Activated T-cell treated with anti-CD3 and anti-CD28 coated beads, Interleukin-2, amount 50 U/mL, for 48 hours (primary cell): ENCODE data around the gene PDE11A.
"Not testable (repeated sequence)": the region's sequence is repeated elsewhere in the genome, so short reads cannot be mapped to it uniquely, and the experiment has no call there.

Experiments used
- DNase-seq, 2 experiments: peaks; one replicate each; pipeline ENCODE4 v3.0.0-alpha.2; 2020

Gene PDE11A

DNA sequence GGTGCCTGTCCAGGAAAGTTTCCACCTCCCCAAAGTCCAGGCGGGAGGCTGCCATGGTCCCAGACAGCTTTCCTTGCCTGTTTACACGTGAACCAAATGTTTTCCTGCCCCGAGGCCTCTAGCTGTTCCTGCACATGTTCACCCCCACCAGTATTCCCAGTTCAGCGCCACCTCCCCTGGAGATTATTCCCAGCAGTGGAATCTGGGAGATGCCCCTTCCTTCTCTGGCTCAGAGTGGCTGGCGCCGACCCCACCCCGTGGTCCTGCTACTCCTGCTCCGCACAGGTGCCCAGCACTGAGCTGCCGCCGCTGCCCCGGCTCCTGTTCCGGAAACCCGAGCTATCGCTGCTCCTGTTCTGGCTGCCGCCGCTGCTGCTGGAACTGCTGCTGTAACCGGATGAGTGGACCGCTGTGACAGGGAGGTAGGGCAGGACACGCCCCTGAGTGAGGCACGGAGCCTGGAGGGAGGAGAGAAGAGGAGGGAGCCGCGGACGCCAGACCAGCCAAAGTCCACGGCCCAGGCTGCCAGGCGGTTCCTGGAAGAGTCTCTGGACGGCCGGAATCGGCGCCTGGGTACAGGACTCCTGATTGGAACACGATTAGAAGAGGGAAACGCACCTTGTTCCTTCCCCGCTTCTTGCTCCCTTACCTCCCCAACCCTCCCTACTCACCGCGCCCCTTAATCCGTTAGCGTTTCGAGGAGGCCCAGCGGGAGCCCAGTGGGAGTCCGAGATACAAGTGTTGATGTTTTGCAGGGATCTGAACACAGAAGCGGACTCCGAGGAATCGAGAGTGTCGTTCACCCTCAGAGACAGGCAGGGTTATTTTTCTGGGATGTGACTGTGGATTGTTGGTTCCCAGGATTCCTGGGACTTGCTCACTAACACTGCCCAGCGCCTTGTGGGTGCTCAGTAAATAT lies at the start of gene PDE11A:
Gene PDE11A, minus strand, starts transcription at position 395 of the 919 bp plus-strand sequence. Its CDS starts 340 bp downstream, at position 55.
- DNase-seq: peak; percentile 58 to 68

DNA sequence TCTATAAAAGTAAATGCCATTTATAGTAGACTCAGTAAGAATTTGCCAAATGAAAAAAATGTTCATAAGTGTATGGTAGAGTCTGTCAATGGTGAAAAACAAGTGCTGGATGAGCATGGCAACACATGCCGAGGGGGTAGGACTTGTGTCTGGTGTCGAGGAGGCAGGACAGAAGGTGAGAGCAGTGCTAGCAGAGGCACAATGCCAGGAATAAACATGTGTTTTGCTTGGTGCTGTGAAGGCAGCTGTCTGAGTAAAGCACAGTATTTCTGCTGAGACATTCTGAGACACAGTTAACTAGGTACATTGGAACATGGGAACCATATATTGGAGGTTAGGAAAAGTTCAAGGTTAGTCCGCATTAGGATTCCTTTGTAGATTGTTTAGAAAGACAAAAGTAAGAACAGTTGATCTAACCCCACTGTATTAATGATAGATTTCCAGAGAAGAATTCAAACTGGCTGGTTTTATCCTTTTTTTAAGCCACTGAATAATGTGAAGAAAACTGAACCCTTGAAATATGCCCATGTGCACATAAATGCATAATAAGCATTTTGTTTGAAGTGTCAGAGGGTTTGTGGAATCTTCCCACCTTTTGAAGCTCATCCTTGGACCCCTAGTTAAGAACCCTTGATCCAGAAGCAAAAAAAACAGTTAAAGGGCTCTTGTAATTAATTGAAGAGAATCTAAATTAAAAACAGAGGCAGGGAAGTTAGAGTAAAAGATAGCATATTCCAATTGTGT lies 46.8 kb upstream of the PDE11A start:
- DNase-seq: no peak

DNA sequence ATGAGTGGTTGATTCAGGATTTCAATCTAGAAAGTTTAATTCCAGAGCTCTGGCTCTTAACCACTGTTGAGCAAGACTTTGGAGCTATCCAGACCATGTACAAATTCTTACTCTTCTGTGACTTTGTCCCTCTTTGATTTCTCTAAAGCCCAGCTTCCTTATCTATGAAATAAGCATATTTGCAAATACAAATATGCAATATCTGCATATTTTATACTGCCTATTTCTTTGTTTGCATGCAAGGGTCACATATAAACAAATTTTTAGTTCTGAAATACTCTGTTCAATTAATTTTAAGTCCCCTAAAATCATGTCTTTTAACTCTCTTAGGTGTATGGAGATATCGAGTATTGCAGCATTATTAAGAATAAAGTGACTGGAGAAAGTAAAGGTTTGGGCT lies 45.1 kb upstream of the PDE11A start:
- DNase-seq: no peak

DNA sequence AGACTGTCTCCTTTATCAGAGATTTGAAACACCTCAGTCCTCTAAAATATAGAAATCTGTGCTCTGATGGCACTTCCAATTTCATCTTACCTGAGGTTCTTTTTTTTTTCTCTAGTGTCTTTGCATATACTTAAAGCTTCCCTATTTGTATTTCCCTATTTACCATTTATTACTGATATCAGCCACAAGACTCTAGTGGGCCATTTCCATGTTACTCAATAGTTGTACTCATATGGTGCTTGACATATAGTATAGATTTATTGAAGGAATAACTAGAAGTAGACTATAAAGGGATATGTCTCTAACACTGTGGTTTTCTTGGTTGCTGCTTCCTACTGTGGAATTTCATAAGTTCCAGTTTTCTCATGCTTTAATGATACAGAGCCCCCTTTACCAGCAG lies 42.7 kb upstream of the PDE11A start:
- no peak for DNase-seq

DNA sequence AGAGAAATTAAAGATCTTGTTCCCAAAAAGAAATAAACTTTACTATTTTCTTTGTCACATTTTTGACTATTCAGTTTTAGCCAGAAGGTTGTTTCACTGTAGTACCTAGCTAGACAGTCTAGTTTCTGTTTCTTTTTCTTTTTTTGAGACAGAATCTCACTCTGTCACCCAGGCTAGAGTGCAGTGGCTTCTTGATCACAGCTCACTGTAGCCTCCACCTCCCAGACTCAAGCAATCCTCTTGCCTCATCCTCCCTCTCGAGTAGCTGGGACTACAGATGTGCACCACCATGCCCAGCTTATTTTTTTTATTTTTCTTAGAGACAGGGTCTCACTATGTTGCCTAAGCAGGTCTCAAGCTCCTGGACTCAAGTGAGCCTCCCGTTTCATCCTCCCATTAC lies 41.9 kb upstream of the PDE11A start:
- no peak for DNase-seq

DNA sequence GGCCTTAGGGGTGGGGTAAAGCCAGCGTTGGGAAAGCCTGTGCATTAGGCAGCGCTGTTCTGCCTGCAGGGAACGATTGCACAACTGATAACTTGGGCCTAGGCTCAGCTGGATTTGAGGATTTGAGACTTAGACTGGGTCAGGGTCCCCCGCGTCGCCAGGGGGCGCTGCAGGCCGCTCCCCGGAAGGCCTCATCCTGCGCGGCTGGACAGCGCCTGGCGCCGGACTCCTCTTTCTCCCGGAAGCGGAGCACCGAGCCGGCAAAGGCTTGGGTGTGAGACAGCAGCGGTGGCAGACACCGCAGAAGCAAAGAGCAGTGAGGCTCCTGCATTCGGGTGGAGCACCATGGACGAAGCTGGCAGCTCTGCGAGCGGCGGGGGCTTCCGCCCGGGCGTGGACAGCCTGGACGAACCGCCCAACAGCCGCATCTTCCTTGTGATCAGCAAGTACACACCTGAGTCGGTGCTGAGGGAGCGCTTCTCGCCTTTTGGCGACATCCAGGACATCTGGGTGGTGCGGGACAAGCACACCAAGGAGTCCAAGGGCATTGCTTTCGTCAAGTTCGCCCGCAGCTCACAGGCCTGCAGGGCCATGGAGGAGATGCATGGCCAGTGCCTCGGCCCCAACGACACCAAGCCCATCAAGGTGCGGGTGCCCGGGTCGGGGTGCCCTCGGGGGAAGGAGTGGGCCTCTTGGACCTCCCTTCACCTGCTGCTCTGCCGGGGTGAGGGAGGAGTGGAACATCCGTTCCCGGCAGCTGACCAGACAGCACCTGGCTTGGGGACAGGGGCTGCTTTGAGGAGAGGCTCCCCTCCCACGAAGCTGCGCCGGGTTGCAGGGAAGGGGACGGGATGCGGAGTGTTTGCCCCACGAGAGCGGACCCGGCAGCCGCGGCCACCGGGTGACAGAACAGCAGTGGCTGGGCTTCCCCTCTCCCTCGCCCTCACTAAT lies 39.9 kb upstream of the PDE11A start, which contains the start of gene RBM45:
Gene RBM45, plus strand, starts transcription at position 236 of the 951 bp plus-strand sequence. Its CDS starts 110 bp downstream, at position 346.
- DNase-seq: peak; percentile 90 to 91

DNA sequence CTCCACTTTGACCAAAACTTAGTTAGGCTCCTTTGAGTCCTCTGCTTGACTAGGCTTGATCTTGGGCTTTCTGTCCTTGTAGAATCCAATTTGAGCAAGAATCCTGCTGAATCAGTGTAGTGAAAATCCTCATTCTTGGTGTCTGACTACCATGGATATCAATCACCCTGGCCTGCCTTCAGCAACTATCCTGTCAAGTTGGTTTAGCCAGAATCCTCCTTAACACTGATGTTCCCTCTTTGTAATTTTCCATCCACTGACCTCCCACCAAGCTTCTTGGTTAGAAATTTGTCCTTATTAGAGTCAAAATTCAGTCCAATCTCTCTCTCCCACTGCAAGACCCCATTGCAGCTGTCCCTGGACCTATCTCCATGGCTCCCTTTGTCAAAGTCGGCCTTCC lies 39.2 kb upstream of the PDE11A start:
- no peak for DNase-seq

DNA sequence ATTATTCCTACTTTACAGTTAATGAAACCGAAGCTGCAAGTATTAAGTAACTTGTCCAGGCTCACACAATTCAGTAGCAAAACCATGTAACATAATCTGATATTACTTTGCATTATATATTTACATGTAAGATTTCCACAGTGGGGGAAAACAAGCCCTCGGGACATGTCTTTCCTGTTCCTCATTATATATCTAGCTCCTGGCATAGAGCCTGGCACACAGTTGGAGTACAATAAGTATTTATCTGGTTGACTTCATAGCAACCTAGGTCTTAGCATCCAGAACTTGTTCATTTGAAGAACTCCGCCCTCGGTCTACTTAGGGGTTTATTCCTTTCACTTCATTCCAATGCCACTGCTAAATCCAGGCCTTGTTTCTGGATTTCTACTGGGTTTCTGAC lies 38.1 kb upstream of the PDE11A start:
- DNase-seq: no peak

DNA sequence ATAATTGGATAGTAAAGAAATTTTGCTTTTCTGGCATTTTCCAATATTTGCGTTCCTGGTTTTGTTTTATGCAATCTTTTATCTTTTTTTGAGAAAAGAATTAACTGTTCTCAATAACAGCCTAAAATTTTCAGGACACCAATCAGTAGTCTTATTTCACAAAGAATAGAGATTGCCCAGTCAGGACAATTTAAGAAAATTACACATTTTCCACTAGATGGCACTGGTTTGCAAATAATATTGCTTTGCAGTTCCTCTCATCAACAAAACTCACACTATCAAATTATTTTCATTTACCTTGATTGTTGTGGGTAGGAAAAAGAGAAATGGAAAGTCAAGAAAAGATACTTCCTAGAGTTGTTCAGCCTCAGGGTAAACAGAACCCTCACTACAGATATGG lies 37.2 kb upstream of the PDE11A start:
- DNase-seq: no peak

DNA sequence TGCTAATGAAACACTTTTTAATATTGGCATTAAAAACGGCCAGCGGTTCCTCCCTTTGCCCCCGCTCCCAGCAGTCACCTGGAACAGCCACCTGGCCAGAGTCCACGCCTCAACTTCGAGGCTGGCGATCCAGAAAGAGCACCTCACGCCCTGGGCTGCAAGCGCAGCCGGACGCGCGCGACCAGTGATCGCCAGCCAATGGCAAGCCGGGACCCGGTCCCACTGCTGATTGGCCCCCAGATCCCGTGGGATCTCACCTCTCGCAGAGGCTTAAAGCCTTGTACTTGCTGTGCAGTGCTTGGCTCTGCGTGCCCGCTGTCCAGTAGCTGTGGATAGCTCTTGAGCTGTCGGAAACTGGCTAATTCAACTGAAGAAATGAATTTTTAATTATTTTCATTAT lies 35.6 kb upstream of the PDE11A start:
- DNase-seq: no peak

DNA sequence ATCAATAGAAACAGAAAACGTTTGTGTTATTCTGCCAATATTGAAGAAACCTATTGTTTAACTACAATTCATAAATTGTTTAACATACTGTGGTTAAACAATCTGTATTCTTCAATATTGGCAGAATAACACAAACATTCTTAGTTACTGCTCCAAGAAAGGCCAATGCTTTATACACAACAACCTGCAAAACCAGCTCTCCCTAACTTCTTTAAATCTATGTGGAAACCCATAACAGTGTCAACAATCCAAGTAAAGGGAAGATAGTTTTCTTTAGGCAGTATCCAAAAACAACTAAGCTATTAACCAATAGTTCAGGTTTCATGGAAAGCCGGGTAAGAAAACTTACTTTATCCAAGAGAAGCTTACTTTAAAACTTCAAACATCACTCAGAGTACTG lies 33.5 kb upstream of the PDE11A start:
- DNase-seq: no peak

DNA sequence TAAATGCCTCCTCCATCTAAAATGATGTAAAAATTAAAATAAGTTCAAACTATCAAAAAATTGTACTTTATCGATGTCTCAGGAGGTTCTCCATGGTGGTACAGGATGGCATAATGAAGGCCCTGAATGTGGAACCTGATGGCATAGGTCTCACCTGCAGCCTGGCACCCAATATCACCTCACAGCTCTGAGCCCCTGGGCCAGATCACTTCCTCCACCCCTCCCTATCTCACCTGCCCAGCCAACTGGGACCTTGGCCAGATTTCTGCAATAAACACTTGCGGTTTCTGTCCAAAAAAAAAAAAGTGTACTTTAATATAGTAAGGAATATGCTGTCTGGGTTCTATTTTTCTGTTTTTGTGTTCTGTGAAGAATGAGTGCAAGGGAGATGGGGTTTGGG lies 33.0 kb upstream of the PDE11A start:
- DNase-seq: no peak

DNA sequence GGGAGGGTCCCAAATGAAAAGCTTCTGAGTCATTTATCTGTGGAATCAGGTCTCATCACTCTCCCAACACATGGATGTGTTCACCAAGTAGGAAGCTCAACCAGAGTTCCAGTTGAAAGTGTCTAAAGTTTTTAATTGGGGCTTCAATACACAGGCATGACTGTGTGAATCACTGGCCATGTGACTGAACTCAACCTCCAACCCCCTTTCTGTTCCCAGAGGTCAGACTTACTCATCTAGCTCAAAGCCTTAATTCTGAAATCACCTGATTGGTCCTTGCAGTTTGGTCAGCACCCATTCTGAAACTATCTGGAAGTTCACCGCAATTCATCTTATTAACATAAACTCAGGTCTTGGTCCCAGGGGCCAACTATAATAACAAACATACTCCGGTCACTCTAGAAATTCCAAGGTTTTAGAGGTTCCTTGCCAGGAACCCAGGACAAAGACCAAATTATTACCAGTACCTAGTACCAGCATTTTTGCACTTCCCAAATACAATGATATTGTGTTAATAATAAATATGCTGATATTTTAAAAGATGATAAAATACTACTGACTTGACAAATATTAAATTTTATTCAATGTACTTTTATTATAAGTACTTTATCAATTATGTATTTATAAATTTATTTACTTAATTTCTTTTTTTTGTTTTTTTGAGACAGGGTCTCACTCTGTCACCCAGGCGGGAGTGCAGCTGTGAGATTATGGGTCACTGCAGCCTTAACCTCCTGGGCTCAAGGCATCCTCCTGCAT lies 28.9 kb upstream of the PDE11A start:
- no peak for DNase-seq

DNA sequence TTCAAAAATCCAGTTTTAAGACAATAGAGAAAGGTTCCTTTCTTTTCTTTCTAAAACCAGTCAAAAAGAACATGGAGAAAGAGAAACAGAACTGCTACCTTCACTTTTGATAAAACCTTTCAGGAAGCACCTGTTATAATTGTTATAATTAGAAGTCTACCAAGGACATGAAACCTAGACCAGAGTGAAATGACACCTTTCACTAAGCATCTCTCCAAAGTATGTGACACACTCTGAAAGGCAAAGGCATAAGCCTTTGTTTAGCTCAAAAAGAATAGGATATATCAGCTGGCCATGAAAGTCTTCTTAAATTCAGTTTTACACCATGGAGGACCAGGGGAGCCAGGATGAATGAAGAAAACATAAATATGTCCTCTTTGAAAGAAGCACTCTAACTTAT lies 20.9 kb upstream of the PDE11A start:
- DNase-seq: no peak

DNA sequence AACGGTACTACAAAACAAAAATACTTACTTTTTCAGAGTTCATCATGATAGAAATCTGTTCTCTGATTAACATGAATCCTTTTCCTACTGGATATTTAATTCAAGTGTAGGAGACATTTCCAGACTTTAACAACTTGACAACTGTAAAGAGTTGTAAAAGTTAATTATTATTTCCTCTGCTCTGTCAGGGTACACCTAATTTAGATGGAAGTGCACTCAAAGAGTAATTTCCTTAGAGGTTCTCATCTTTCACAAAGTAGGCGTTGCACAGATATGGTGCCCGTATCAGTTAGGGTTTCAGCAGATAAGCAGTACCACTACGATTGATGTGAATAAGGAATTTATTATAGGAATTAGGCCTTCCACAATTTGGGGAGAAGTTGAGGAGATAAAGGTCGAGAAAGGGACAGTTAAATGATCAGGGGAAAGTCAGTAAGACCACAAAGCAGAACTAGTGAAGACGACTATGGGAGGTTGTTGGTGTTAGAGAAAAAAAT lies 16.2 kb upstream of the PDE11A start:
- DNase-seq: no peak

DNA sequence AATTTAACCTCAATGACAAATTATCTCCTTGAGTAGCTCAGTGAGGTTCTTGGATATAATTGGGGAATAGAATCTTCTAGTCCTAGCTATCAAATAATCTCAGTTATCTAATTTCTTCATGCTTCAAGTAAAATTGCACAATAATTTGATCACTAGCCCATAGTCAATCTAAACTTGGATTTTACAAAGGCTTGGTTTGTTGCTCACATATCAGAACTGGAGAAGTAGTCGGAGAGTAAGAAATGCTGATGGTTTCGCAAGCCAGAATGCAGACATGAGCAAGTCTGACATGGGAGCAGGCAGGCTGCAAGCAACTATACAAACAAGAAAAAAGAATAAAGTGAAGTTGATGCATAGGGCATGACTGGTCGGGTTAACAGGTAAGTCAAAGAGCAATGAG lies 11.7 kb upstream of the PDE11A start:
- no peak for DNase-seq

DNA sequence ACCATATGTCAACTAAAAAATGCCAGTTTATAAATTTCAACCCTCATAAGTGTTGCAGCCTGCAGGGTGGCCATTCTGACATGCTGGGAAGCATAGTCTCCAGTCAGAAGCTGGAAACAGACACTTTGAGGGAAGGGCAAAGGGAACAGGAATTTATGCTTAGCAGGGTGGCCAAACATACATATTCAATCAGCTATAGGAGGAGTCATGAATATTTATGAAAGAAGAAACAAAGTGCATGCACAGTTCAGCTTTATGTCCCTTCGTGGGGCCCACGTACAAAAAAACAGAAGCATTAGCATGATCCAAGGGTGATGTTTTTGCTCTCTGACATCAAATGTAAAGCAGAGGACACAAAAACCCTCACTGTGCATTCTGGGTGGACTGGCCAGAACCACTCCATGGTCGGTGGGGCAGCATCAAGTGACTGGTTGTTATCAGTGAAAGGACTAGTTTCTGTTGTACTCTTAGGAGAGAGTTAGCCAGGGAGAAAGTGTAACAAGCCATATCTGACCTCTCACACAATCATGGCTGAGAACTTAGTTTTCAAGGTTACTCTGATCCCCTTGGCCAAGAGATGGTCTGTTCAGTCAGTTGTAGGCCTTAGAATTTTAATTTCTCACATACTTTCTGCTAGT lies 9.9 kb upstream of the PDE11A start:
- no peak for DNase-seq

DNA sequence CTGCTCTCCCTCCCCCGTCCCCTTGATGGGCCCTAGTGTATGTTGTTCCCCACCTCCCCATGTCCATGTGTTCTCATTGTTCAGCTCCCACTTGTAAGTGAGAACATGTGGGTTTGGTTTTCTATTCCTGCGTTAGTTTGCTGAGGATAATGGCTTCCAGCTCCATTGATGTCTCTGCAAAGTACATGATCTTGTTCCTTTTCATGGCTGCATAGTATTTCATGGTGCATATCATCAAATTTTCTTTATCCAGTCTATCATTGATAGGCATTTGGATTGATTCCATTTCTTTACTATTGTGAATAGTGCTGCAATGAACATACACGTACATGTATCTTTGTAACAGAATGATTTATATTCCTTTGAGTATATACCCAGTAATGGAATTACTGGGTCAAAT lies 6.7 kb upstream of the PDE11A start:
- DNase-seq: not testable (repeated sequence)

DNA sequence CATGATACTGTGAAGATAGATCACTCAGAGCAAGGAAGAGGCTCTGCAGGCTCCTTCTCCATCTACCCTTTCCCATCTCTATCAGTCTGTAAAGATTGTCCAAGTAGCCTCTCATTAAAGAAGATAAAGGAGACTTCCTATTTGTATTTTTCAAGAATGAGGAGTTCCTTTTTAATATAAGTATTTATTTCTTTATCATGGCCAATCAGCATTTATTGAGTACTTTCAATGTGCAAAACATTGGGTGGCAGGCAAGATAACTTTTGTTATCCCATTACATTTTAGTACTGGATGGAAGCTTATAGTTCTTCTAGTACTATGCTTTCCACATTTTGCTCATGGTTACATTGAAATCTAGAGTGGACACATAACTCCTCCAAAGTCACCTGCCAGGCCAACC lies 3.6 kb upstream of the PDE11A start:
- DNase-seq: no peak

DNA sequence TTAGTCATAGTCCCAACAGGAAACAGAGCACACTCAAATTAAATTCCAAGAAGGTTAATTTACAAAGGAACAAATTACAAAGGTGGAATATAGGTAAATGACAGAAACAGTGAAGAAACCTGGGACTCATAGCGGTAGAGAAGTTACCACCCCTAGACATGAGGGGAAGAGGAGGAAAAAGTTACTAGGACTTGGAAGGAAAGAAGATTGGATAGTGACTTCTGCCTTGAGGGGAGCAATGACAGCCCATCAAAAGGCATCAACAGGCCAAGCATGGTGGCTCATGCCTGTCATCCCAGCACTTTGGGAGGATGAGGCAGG lies 2.4 kb upstream of the PDE11A start:
- no peak for DNase-seq
